Cortex of kidney (tissue), 1 donor: ENCODE measurements around the gene SMPX.

Experiments used
- DNase-seq: peaks from one replicate; lab custom pipeline; 2025; lab: John Stamatoyannopoulos, UW

Gene SMPX

GRCh38 chrX:21656587-21657317 lies 101.2 kb downstream of the SMPX start:
- no peak for DNase-seq
